HG03354 (cell line): ENCODE data around the gene VTI1B.
"Not testable (repeated sequence)": the region's sequence is repeated elsewhere in the genome, so short reads cannot be mapped to it uniquely, and the experiment has no call there.

Experiments
- ATAC-seq: cut with Tn5 transposase; IDR thresholded peaks from one replicate; pipeline ENCODE4 v1.9.1; 2021; ENCODE audit warnings: mild to moderate bottlenecking; ENCODE audit not compliant: unreplicated experiment, poor library complexity, severe bottlenecking

VTI1B gene

GRCh38 chr14:67636361-67636919, 38.0 kb downstream of the VTI1B start:
- ATAC-seq = no peak

GRCh38 chr14:67633451-67634147, 40.8 kb downstream of the VTI1B start:
- ATAC-seq = no peak

GRCh38 chr14:67630938-67631337, 43.5 kb downstream of the VTI1B start:
- no peak for ATAC-seq

- ATAC-seq = no peak
These were observed 44.2 kb downstream of the VTI1B start for GRCh38 chr14:67630186-67630585.

GRCh38 chr14:67627519-67627918, 46.9 kb downstream of the VTI1B start:
- ATAC-seq = no peak

- ATAC-seq = not testable (repeated sequence)
These were observed 48.3 kb downstream of the VTI1B start for GRCh38 chr14:67626131-67626530.

GRCh38 chr14:67623114-67623513, 51.3 kb downstream of the VTI1B start:
- ATAC-seq = no peak

GRCh38 chr14:67622675-67623074, 51.8 kb downstream of the VTI1B start:
- ATAC-seq = no peak

GRCh38 chr14:67620217-67620785, 54.1 kb downstream of the VTI1B start:
- no peak for ATAC-seq

GRCh38 chr14:67619446-67620216, 54.8 kb downstream of the VTI1B start, which contains the start of gene ARG2:
TSS of gene ARG2 (plus strand) at chr14:67619920. CDS start at chr14:67619978, 58 bp downstream.
- peak; percentile 88 for ATAC-seq

- ATAC-seq = peak; percentile 50
These were observed 55.8 kb downstream of the VTI1B start for GRCh38 chr14:67618617-67619063.

GRCh38 chr14:67610491-67610890, 63.9 kb downstream of the VTI1B start:
- ATAC-seq = no peak

GRCh38 chr14:67609642-67610310, 64.7 kb downstream of the VTI1B start:
- ATAC-seq = no peak

GRCh38 chr14:67607646-67608045, 66.8 kb downstream of the VTI1B start:
- no peak for ATAC-seq

GRCh38 chr14:67602995-67603545, 71.4 kb downstream of the VTI1B start:
- ATAC-seq = peak; percentile 80

- ATAC-seq = no peak
These were observed 72.4 kb downstream of the VTI1B start for GRCh38 chr14:67602076-67602475.

GRCh38 chr14:67600562-67600974, 73.9 kb downstream of the VTI1B start:
- not testable (repeated sequence) for ATAC-seq

- ATAC-seq = peak; percentile 90
These were observed 74.5 kb downstream of the VTI1B start, which contains the start of gene PIGH for GRCh38 chr14:67599698-67600561. TSS of gene PIGH (minus strand) at chr14:67600268. CDS start at chr14:67600203, 65 bp downstream.
